ENCODE measurements around the gene AGAP5. TPM values are rescaled to one million over a fixed set of nuclear protein-coding genes. Genes with fewer than 3 reads are reported as not detected.

Gene AGAP5
- total RNA-seq, 1 donor from 2014 or later: 3.3 TPM

- intact Hi-C loops (cut with micrococcal nuclease): no loop called here
- H3K27ac ChIP-seq (replicated peaks): peak overlapping the region; percentile 77
- no peaks in the 10 kb centered on the region for H3K36me3 ChIP-seq
- no peak for TF ChIP-seq CTCF (IDR thresholded peaks at IDR 0.05; ENCODE audit: borderline replicate concordance)
- H3K9me3 ChIP-seq (replicated peaks): no peaks in the 10 kb centered on the region
- DNase-seq: peak; percentile 30
- peak overlapping the region; percentile 95 for H3K4me3 ChIP-seq
- H3K4me1 ChIP-seq: peaks cover 21% of the 10 kb centered on the region
- H3K27me3 ChIP-seq (ENCODE audit: low read depth): no peaks in the 10 kb centered on the region
Observed at GRCh38 chr10:73625004-73625883, 72.7 kb downstream of the AGAP5 start.

Other genes starting within 250 kb of the AGAP5 start
- 64.5 TPM for gene PPP3CB, start 202.1 kb downstream of the AGAP5 start, total RNA-seq
- gene USP54, start 106.8 kb downstream of the AGAP5 start, total RNA-seq: 19.6 TPM
- 4.8 TPM for gene MYOZ1, start 56.6 kb downstream of the AGAP5 start, total RNA-seq
- gene SYNPO2L, start 42.1 kb downstream of the AGAP5 start, total RNA-seq: 290 TPM
- 42.2 TPM for gene SEC24C, start 46.3 kb upstream of the AGAP5 start, total RNA-seq
- gene CHCHD1, start 83.9 kb upstream of the AGAP5 start, total RNA-seq: 27.4 TPM
- gene ZSWIM8, start 87.5 kb upstream of the AGAP5 start, total RNA-seq: 46.2 TPM
- 11.2 TPM for gene NDST2, start 113.5 kb upstream of the AGAP5 start, total RNA-seq
- gene CAMK2G, start 176.4 kb upstream of the AGAP5 start, total RNA-seq: 12.5 TPM
- 4.9 TPM for gene PLAU, start 213.0 kb upstream of the AGAP5 start, total RNA-seq

All from left ventricle myocardium inferior (tissue), 1 donor.